GM15510 (cell line): ENCODE results near the gene EIF3L.
A peak's percentile ranks its signal among the peaks of the same experiment; 100 is the strongest.

Experiments
- POLR2A ChIP-seq: IDR thresholded peaks from 3 replicates; pipeline ENCODE4 v1.6.1; 2011; ENCODE audit warnings: borderline replicate concordance; ENCODE audit not compliant: insufficient read length; ENCODE audit errors: extremely low read depth

The EIF3L gene

DNA sequence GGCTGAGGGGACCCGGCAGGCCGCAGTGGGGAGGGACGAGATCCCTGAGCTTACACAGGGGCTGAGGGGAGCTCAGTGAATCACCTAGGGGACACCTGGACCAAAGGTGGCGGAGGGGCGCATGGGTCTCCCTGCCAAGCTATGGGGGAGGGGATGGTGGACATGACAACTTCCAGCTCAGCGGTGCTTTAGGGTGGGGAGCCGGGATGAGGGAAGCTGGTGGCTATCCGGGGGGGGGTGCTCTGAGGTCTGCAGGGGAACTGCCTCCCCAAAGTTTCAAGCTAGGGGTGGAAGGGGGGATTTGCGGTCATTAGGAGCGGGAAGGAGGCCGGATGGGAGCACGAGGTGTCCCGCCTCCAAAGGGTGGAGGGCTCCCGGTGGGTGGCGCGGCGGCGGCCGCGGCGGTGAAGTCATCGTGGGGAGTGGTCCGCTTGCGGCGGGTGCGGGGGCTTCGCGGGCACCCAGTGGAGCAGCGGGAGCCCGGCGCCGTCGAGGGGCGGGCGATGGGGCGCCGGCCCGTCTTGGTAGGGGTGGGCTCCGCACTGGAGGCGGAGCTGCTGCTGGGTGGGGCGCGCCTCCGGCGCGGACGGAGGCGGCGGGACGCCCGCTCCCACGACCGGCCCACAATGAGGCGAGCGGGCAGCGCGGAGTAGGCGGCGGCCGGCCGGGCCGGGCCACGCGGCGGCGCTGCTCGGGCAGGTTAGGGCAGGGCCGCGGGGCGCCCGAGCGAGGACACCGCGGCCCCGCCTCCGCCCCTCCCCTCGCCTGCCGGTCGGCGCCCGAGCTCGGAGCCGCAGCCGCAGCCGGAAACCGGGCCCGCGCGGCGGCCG lies 56.5 kb downstream of the EIF3L start, which contains the start of gene MICALL1:
Gene MICALL1 (plus strand): TSS at position 764 of the 830 bp plus-strand sequence. CDS start 126 bp downstream, outside the sequence.
- TF ChIP-seq POLR2A, result no peak

DNA sequence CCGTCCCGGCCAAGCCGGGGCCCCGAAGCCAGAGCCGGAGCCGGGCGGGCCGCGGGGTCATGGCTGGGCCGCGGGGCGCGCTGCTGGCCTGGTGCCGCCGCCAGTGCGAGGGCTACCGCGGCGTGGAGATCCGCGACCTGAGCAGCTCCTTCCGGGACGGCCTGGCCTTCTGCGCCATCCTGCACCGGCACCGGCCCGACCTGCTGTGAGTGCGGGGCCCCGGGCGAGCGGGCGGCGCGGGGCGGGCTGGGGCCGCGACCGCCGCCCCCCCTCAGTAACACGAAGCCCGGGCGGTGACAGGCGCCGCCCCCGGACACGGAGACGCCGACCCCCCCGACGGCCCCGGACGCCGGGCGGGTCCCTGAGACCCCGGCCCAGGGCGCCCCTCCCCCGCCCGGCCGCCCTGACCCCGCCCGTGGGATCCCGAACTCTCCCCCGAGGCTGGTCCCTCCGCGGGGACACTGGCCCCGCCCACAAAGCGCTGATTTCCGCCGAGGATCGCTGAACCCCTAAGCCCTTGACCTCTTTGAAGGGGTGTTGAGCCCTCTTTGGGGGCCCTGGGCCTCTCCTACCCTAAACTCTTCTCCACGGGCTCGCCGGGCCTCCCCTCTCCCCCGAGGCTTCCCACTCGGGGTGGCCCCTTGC lies 57.3 kb downstream of the EIF3L start:
- TF ChIP-seq POLR2A, result peak; percentile 54

DNA sequence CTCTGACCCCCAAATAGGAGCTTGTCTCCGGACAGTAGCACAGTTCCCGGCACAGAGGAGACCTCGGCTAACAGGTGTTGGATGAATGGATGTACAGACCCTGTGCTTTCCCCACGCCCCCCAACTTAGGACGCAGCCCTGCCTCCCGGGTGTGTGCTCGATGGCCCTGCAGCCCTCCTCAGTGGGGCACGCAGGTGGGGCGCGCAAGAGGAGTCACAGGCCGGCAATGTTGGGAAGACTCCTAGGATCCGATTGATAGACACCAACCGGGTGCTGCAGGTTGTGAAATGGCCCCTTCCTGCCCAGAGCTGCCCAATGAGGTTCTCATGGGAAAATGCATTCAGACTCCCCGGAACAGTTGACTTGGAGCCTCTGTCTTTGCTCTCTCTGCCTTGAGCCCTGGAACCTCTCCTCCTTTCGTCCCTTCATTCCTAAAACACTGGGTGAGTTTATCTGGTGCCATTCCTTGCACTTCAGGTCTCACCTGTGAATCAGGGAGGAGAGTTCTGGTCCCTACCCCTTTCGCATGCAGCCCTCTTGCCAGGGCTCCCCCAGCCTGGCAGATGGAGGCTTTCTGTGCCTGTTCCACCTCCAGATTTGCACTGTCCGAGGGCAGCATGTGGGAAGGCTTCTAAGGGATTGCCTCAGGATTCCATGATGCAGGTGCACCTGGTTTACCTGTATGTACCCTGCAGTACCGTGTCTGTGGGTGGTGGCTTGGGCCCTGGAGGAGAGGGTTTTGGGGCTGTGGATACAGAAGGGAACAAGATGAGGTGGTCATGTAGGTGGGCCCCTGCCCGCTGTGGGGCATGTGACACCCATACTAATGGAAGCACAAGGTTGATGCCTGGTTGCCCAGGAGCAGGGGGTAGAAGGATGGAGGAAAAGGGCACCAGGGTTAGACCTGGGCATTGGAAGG lies 58.1 kb downstream of the EIF3L start:
- TF ChIP-seq POLR2A, result no peak

GRCh38 chr22:37909766-37910165 lies 60.5 kb downstream of the EIF3L start:
- no peak for TF ChIP-seq POLR2A

DNA sequence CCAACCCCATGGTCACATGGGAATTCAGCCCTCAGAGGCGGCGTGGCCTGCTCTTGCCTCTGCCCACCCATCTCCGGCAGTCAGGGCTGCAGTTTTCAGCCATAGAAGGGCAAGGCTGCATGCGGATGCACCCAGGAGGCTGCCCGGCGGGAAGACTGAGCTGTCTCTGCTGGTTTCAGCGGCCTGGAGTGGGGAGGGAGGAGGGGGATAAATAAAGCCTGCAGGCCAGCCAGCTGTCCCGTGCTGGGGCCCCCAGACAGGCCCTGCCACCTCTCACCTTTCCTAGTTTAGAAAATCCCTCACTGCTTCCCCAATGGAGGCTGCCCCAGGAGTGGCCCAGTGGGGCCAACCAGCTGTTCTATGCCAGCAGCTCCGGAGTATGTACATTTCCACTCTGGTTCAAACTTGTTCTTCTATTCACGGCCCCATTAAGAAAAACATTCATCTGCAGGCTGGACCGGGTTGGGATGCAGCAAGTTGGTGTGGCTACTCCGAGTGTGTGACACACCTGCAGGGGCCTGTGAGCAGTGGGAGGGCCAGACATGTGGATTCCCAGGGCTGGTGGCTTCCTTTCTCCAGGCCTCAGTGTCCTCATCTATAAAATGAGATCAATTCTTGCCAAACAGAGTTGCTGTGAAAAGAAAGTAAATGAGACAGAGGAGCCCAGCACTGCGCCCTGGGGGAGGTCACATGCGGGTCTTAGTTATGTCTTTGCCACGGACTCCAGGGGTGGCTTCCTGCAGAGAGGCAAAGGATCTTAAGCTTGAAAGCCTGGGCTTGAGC lies 61.9 kb downstream of the EIF3L start:
- no peak for TF ChIP-seq POLR2A

DNA sequence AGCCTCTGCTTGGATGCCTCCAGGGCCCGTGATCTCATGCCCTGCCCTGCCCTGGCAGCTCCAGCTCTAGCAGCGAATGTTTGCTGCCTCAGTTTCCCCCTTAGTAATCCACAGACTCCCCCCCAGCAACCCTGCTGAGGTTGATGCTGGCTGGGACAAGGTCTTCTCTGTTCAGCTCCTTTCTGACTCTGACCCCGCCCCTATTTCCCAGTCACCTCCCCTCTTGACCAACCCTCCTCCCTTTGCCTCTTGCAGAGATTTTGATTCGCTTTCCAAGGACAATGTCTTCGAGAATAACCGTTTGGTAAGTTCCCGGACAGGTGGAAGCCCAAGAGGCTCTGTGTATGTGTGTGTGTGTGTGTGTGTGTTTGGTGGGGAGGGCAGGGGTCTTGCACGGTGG lies 62.5 kb downstream of the EIF3L start:
- TF ChIP-seq POLR2A, result no peak

DNA sequence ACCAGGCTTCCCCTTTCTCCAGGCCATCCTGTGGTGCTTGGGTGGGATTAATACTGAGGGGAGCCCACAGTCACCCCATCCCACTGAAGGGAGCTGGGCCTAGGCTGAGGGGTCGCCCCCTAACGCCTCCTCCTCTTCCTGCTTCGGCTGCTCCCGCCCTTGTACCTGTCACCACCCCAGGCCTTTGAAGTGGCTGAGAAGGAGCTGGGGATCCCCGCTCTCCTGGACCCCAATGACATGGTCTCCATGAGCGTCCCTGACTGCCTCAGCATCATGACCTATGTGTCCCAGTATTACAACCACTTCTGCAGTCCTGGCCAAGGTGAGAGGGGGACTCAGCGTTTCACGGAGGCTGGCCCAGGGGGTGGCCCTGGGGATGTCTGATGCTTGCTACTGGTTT lies 63.0 kb downstream of the EIF3L start:
- no peak for TF ChIP-seq POLR2A

- no peak for TF ChIP-seq POLR2A
These were observed 64.1 kb downstream of the EIF3L start for GRCh38 chr22:37913233-37913721.

DNA sequence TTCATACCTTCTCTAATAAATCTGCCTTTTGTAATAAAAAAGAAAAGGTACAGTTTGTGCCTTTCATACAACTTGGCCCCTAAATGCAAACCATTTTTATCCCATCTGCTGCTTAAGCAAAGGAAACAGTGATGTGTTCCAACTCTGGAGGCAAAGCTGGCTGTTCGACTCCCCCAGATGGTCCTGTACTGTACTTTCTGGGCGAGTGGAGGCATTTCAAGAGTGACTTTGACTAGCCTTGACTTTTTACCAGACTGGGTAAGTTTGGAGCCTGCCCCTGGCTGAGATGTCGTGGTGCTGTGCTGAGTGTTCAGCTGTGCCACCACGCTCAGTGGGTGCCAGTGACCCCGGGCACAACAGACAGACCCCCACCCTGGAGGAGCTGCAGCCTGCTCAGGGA lies 67.1 kb downstream of the EIF3L start:
- no peak for TF ChIP-seq POLR2A

GRCh38 chr22:37917874-37918548 lies 68.8 kb downstream of the EIF3L start:
- no peak for TF ChIP-seq POLR2A

DNA sequence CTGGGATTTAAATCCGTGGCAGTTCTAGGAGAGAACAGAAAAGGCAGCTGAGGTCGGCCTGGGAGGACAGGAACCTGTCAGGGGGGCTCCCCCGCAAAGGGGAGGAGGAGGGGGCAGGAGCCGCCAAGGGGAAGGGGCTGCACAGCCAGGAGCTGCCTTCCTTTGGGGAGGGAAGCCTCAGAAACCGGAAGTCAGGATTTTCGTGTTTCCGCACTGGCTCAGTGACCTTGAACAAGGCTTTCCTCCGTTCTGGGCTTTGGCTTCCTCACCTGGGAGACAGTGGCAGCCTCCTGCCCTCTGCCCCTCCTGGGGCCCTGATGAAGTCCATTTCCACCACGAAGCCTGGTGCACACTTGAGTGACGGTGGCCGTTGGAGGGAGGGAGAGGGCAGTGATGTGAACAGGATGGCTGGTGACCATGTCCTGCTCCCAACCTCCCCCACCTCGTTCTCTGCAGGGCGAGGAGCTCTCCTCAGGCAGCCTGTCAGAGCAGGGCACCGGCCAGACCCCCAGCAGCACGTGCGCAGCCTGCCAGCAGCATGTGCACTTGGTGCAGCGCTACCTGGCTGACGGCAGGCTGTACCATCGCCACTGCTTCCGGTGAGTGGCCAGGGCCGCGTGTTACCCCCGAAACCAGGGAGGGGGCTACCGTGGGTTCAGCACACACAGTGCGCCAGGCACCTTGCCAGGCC lies 69.5 kb downstream of the EIF3L start:
- no peak for TF ChIP-seq POLR2A

GRCh38 chr22:37920126-37920525 lies 70.9 kb downstream of the EIF3L start:
- TF ChIP-seq POLR2A, result no peak

- no peak for TF ChIP-seq POLR2A
These were observed 73.0 kb downstream of the EIF3L start for GRCh38 chr22:37922191-37922590.

DNA sequence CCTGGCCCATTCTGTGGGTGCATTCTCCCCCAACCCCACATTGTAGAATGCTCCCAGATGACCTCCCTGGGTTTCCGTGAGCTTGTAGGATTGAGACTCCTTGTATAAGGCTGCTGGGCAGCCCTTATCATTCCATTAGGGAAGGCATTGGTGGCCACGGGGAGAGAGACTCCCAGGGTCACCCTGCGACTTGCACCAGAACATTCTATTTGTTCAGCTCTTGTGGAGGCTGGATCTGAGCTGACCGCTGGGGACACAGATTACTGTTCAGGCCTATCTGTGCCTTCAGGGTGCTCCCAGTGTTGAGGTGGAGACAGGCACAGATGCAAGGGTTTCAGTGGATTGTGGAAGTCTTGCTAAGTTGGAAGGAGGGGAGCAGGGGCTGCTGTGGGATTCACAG lies 74.7 kb downstream of the EIF3L start:
- no peak for TF ChIP-seq POLR2A
